Stimulated activated naive B cell treated with anti-CD40 and anti-IgM and Interleukin-4, amounts not matched to agents 10 μg/mL and 1 μg/mL and 100 μg/mL, for 72 hours (primary cell): ENCODE results near the gene DLG5.

ENCODE experiments used
- ATAC-seq, 2 donors: fragments of 150-1000 bp; cut with Tn5 transposase; replicated peaks; 2 replicates each; pipeline ENCODE4 v1.10.0; 2021; ENCODE audit warnings: moderate library complexity in 1 of 2
- DNase-seq: peaks from one replicate; pipeline ENCODE4 v3.0.0; 2021
- H3K27ac Mint-ChIP-seq: one replicate; pipeline ENCODE4 v1.8.0; 2022; ENCODE audit warnings: mild to moderate bottlenecking, mixed read lengths
- H3K27me3 Mint-ChIP-seq, 2 donors: one replicate each; pipeline ENCODE4 v1.8.0; 2022; ENCODE audit warnings: mixed read lengths in 2 of 2
- H3K36me3 Mint-ChIP-seq, 2 donors: one replicate each; pipeline ENCODE4 v1.8.0; 2022; ENCODE audit warnings: mixed read lengths in 2 of 2, mild to moderate bottlenecking in 1 of 2
- H3K4me1 Mint-ChIP-seq, 2 donors: one replicate each; pipeline ENCODE4 v1.8.0; 2022; ENCODE audit warnings: mixed read lengths in 2 of 2, mild to moderate bottlenecking in 1 of 2
- H3K4me3 Mint-ChIP-seq, 2 donors: one replicate each; pipeline ENCODE4 v1.8.0; 2022; ENCODE audit warnings: mild to moderate bottlenecking in 2 of 2, mixed read lengths in 2 of 2, moderate library complexity in 1 of 2
- H3K9me3 Mint-ChIP-seq, 2 donors: one replicate each; pipeline ENCODE4 v1.8.0; 2022; ENCODE audit warnings: mixed read lengths in 2 of 2, mild to moderate bottlenecking in 1 of 2

The DLG5 gene

GRCh38 chr10:77879710-77880109 lies 46.8 kb downstream of the DLG5 start:
- no peaks in the 10 kb centered on the region for H3K36me3 Mint-ChIP-seq
- H3K27ac Mint-ChIP-seq = no peak overlapping the region
- no peak for ATAC-seq
- peaks cover 14 to 16% of the 10 kb centered on the region in 2 donors for H3K4me1 Mint-ChIP-seq
- no peaks in the 10 kb centered on the region for H3K27me3 Mint-ChIP-seq
- H3K4me3 Mint-ChIP-seq = no peak overlapping the region
- H3K9me3 Mint-ChIP-seq = no peaks in the 10 kb centered on the region
- no peak for DNase-seq

DNA sequence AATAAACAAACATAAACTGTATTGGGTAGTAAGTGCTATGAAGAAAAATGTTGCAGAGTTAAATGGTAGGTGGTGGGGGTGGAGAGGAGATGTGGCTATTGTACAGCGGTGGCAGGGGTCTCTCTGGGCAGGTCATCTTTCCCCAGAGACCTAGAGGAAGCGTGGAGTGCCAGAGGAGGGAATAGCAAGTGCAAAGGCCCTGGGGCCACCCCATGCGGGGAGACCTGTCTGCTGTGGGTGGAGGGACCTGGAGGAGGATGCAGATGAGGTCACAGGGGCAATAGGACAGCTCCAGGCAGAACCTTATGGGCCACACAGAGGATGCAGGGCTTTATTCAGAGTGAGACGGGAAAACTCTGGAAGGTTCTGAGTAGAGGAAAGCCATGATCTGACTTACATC lies 47.5 kb downstream of the DLG5 start:
- no peaks in the 10 kb centered on the region for H3K9me3 Mint-ChIP-seq
- H3K27ac Mint-ChIP-seq = no peak overlapping the region
- no peaks in the 10 kb centered on the region for H3K36me3 Mint-ChIP-seq
- H3K4me3 Mint-ChIP-seq = no peak overlapping the region
- DNase-seq (no peak), ATAC-seq (no peak)
- H3K27me3 Mint-ChIP-seq = no peaks in the 10 kb centered on the region
- H3K4me1 Mint-ChIP-seq = peaks cover 14 to 19% of the 10 kb centered on the region in 2 donors

GRCh38 chr10:77877441-77878344 lies 48.9 kb downstream of the DLG5 start:
- Mint-ChIP-seq H3K27ac (peak overlapping the region; percentile 89), H3K4me1 (peaks cover 26 to 32% of the 10 kb centered on the region in 2 donors), H3K9me3 (peaks cover 0 to 4% of the 10 kb centered on the region in 2 donors), H3K4me3 (peak overlapping the region; percentile 67 to 70), H3K36me3 (peaks cover 0 to 2% of the 10 kb centered on the region in 2 donors), H3K27me3 (no peaks in the 10 kb centered on the region)
- ATAC-seq (peak; percentile 83 to 87), DNase-seq (peak; percentile 59)

DNA sequence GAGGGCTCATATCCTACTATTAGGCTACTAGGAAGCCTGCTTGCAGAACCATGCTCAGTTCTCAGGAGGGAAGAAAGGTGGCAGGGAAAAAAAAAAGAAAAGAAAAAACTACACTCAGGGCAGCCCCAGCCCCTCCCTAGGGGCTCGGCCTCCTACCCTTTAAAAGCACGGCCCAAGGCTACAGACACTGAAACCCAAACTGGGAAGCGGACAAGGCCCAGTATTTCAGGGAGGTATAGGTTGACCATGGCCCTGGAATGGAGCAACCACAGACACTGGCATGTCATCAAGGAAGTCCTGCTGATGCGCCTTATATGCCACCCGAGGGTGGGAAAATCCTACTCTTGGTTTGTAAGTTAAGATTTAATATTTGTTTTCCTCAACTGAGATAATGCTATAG lies 50.8 kb downstream of the DLG5 start:
- Mint-ChIP-seq H3K27me3 (no peaks in the 10 kb centered on the region), H3K9me3 (peaks cover 0 to 4% of the 10 kb centered on the region in 2 donors), H3K4me3 (no peak overlapping the region), H3K4me1 (peaks cover 28 to 39% of the 10 kb centered on the region in 2 donors), H3K36me3 (peaks cover 0 to 2% of the 10 kb centered on the region in 2 donors), H3K27ac (no peak overlapping the region)
- no peak for ATAC-seq
- DNase-seq = no peak

DNA sequence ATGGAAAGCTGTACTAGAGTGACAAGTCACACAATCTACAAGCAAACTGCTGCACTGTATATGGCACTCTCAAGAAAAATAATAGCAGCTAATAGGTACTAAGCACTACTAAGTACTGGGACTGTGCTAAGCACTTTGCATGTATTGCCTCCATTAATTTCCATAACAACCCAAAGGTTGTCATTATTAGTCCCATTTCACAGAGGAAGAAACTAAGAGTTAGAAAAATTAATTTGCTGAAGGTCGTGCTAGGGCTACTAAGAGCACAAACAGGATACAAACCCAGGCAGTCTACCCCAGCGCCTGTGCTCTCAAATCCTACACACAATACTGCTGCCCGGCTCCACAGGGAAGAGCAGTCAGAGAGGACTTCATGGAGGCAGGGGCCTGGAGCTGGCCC lies 51.7 kb downstream of the DLG5 start:
- no peaks in the 10 kb centered on the region for H3K27me3 Mint-ChIP-seq
- H3K27ac Mint-ChIP-seq = no peak overlapping the region
- H3K36me3 Mint-ChIP-seq = peaks cover 0 to 2% of the 10 kb centered on the region in 2 donors
- H3K9me3 Mint-ChIP-seq = peaks cover 0 to 4% of the 10 kb centered on the region in 2 donors
- H3K4me1 Mint-ChIP-seq = peaks cover 28 to 39% of the 10 kb centered on the region in 2 donors
- no peak for DNase-seq
- no peak overlapping the region for H3K4me3 Mint-ChIP-seq
- ATAC-seq = no peak

- Mint-ChIP-seq H3K36me3 (peaks cover 0 to 2% of the 10 kb centered on the region in 2 donors), H3K27ac (peak overlapping the region; percentile 85), H3K27me3 (no peaks in the 10 kb centered on the region), H3K9me3 (peaks cover 0 to 4% of the 10 kb centered on the region in 2 donors), H3K4me1 (peaks cover 26 to 38% of the 10 kb centered on the region in 2 donors), H3K4me3 (peak overlapping the region; percentile 7 to 19)
- ATAC-seq (peak; percentile 81 to 86), DNase-seq (peak; percentile 63)
These were observed 52.8 kb downstream of the DLG5 start for GRCh38 chr10:77873536-77874380.

DNA sequence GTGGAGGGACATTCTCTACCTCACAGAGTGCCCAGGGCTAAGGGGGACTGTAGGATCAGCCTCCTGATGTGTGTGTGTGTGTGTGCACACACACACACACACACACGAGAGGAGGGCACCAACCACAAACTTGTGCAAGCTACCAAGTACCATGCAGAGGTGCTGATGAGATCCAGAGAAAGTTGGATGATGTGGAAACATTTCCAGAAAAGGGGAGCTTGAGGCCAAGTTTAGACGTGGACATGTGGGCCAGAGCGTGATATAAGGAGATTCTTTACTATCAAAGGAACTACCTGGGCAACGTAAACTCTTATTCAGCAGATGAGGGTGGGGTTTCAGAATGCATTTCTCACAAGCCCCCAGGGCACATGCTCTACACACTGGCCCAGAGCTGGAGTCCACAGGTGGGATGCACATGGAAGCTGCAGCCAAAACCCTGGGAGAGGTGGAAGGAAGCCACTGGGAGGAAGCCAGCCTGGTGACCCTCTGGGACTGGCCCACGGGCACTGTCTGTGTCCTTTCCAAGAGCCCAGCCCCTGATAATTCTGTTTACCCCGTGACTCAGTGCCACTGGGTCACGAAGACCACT lies 53.5 kb downstream of the DLG5 start:
- Mint-ChIP-seq H3K36me3 (peaks cover 0 to 2% of the 10 kb centered on the region in 2 donors), H3K27me3 (no peaks in the 10 kb centered on the region), H3K9me3 (peaks cover 0 to 4% of the 10 kb centered on the region in 2 donors), H3K27ac (peak overlapping the region; percentile 82), H3K4me1 (peaks cover 19 to 31% of the 10 kb centered on the region in 2 donors), H3K4me3 (no peak overlapping the region)
- DNase-seq (no peak), ATAC-seq (no peak)

GRCh38 chr10:77872151-77872946 lies 54.2 kb downstream of the DLG5 start:
- no peak overlapping the region for H3K4me3 Mint-ChIP-seq
- H3K27ac Mint-ChIP-seq = peak overlapping the region; percentile 82
- peaks cover 15 to 24% of the 10 kb centered on the region in 2 donors for H3K4me1 Mint-ChIP-seq
- peaks cover 0 to 4% of the 10 kb centered on the region in 2 donors for H3K9me3 Mint-ChIP-seq
- DNase-seq (no peak), ATAC-seq (no peak)
- peaks cover 0 to 2% of the 10 kb centered on the region in 2 donors for H3K36me3 Mint-ChIP-seq
- no peaks in the 10 kb centered on the region for H3K27me3 Mint-ChIP-seq

DNA sequence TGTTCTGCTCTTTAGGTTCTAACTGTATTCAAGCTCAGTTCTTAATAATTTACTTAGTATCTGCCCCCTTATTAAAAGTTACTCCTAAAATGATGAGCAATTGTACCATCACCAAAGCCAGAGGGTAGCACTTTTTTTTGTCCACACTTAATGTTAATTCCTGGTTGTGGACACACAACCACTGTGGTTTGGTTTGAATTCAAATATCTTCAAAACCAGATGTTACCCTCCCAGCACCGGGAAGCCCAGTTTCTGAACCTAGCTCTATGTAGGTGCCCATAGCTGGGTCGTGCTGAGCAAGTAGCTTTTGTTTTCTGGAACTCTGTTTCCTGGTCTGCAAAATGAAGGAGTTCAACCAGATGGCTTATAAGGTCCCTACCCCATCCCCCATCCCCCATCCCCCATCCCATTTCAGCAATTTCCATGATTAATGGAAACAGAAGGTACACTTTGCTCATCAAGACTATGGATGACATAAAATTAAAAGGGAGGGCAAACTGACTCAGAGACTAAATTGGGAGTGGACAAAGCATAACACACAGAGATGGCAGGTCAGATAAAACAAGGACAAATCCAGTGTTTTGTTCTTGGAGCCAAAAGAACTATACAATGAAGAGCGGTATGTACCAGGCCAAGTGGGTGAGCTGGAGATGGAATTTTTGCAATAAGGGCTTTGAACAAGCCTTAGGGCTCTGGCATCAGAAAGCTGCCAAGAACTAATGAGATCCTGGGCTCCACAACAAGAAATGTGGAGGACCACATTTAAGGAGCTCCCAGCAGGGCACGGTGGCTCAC lies 56.7 kb downstream of the DLG5 start:
- H3K36me3 Mint-ChIP-seq = peaks cover 0 to 2% of the 10 kb centered on the region in 2 donors
- H3K4me1 Mint-ChIP-seq = peaks cover 17 to 23% of the 10 kb centered on the region in 2 donors
- H3K27me3 Mint-ChIP-seq = no peaks in the 10 kb centered on the region
- no peak overlapping the region for H3K27ac Mint-ChIP-seq
- peaks cover 0 to 4% of the 10 kb centered on the region in 2 donors for H3K9me3 Mint-ChIP-seq
- DNase-seq (no peak), ATAC-seq (no peak)
- no peak overlapping the region for H3K4me3 Mint-ChIP-seq

GRCh38 chr10:77868523-77868922 lies 58.0 kb downstream of the DLG5 start:
- Mint-ChIP-seq H3K9me3 (peaks cover 0 to under 1% of the 10 kb centered on the region in 2 donors), H3K4me1 (peaks cover 12 to 14% of the 10 kb centered on the region in 2 donors), H3K27ac (no peak overlapping the region), H3K36me3 (no peaks in the 10 kb centered on the region), H3K27me3 (no peaks in the 10 kb centered on the region), H3K4me3 (no peak overlapping the region)
- no peak for DNase-seq
- ATAC-seq = no peak

GRCh38 chr10:77867124-77867719 lies 59.3 kb downstream of the DLG5 start:
- Mint-ChIP-seq H3K4me3 (no peak overlapping the region), H3K9me3 (no peaks in the 10 kb centered on the region), H3K27me3 (no peaks in the 10 kb centered on the region), H3K4me1 (peaks cover 2 to 4% of the 10 kb centered on the region in 2 donors), H3K27ac (no peak overlapping the region), H3K36me3 (no peaks in the 10 kb centered on the region)
- DNase-seq = no peak
- no peak for ATAC-seq

GRCh38 chr10:77866598-77866997 lies 60.0 kb downstream of the DLG5 start:
- ATAC-seq (no peak), DNase-seq (no peak)
- Mint-ChIP-seq H3K27me3 (no peaks in the 10 kb centered on the region), H3K27ac (no peak overlapping the region), H3K4me3 (no peak overlapping the region), H3K36me3 (no peaks in the 10 kb centered on the region), H3K9me3 (no peaks in the 10 kb centered on the region), H3K4me1 (peaks cover 0 to 4% of the 10 kb centered on the region in 2 donors)
